H9 (cell line): ENCODE data around the gene VIPR1. TPM values are rescaled to one million over a fixed set of nuclear protein-coding genes. Genes with fewer than 3 reads are reported as not detected.

Experiments
- DNase-seq: peaks from one replicate; pipeline ENCODE4 v3.0.0-alpha.2; 2017
- H2AFZ ChIP-seq: one replicate; pipeline ENCODE4 v1.6.1; 2013; ENCODE audit warnings: mild to moderate bottlenecking, low read length, control low read depth, moderate library complexity
- H2AK5ac ChIP-seq: 2 replicates; pipeline ENCODE4 v1.6.1; 2013; ENCODE audit warnings: low read length, control low read depth, mixed read lengths; ENCODE audit not compliant: insufficient read length
- H2BK120ac ChIP-seq: one replicate; pipeline ENCODE4 v1.6.1; 2013; ENCODE audit warnings: low read depth, mild to moderate bottlenecking, low read length, control low read depth, inconsistent platforms; ENCODE audit not compliant: poor library complexity, severe bottlenecking
- H2BK12ac ChIP-seq: 2 replicates; pipeline ENCODE4 v1.6.1; 2013; ENCODE audit warnings: low read length, control low read depth, mixed read lengths, low read depth; ENCODE audit not compliant: insufficient read length
- H2BK15ac ChIP-seq: 2 replicates; pipeline ENCODE4 v1.6.1; 2013; ENCODE audit warnings: low read depth, low read length, control low read depth
- H2BK20ac ChIP-seq: one replicate; pipeline ENCODE4 v1.6.1; 2013; ENCODE audit warnings: low read depth, mild to moderate bottlenecking, low read length, control low read depth, inconsistent platforms; ENCODE audit not compliant: poor library complexity, severe bottlenecking
- H2BK5ac ChIP-seq: 2 replicates; pipeline ENCODE4 v1.6.1; 2013; ENCODE audit warnings: low read length, control low read depth, mixed read lengths; ENCODE audit not compliant: insufficient read length
- H3K14ac ChIP-seq: 2 replicates; pipeline ENCODE4 v1.6.1; 2013; ENCODE audit warnings: low read length, control low read depth; ENCODE audit not compliant: insufficient read depth
- H3K18ac ChIP-seq: 2 replicates; pipeline ENCODE4 v1.6.1; 2013; ENCODE audit warnings: low read depth, mild to moderate bottlenecking, mixed read lengths, low read length, control low read depth; ENCODE audit not compliant: insufficient read length
- H3K23ac ChIP-seq: 2 replicates; pipeline ENCODE4 v1.6.1; 2013; ENCODE audit warnings: low read length, control low read depth, mixed read lengths, low read depth; ENCODE audit not compliant: insufficient read length
- H3K23me2 ChIP-seq: 2 replicates; pipeline ENCODE4 v1.6.1; 2013; ENCODE audit warnings: low read depth, mild to moderate bottlenecking, mixed read lengths, low read length, control low read depth; ENCODE audit not compliant: insufficient read length, poor library complexity, severe bottlenecking
- H3K27ac ChIP-seq: 2 replicates; pipeline ENCODE4 v1.5.1; 2013; ENCODE audit warnings: low read length, control low read depth, mixed read lengths, low read depth; ENCODE audit not compliant: insufficient read length
- H3K27me3 ChIP-seq: 2 replicates; pipeline ENCODE4 v1.6.1; 2013; ENCODE audit warnings: low read length, control low read depth, inconsistent platforms; ENCODE audit not compliant: insufficient read depth
- H3K4ac ChIP-seq: 2 replicates; pipeline ENCODE4 v1.6.1; 2013; ENCODE audit warnings: low read depth, mild to moderate bottlenecking, control low read depth, inconsistent platforms, low read length, moderate library complexity
- H3K4me1 ChIP-seq: 2 replicates; pipeline ENCODE4 v1.6.1; 2013; ENCODE audit warnings: low read length, control low read depth, inconsistent platforms; ENCODE audit not compliant: insufficient read depth
- H3K4me2 ChIP-seq: 2 replicates; pipeline ENCODE4 v1.6.1; 2013; ENCODE audit warnings: low read length, control low read depth, mixed read lengths; ENCODE audit not compliant: insufficient read length, insufficient read depth
- H3K56ac ChIP-seq: 2 replicates; pipeline ENCODE4 v1.6.1; 2013; ENCODE audit warnings: low read depth, mild to moderate bottlenecking, mixed read lengths, low read length, control low read depth; ENCODE audit not compliant: insufficient read length
- H3K79me1 ChIP-seq: 2 replicates; pipeline ENCODE4 v1.6.1; 2013; ENCODE audit warnings: low read depth, mild to moderate bottlenecking, moderate library complexity, low read length, control low read depth, inconsistent platforms; ENCODE audit not compliant: insufficient read depth, poor library complexity, severe bottlenecking
- H3K79me2 ChIP-seq: 2 replicates; pipeline ENCODE4 v1.6.1; 2013; ENCODE audit warnings: low read length, control low read depth, inconsistent platforms; ENCODE audit not compliant: insufficient read depth
- H3K9ac ChIP-seq: 2 replicates; pipeline ENCODE4 v1.6.1; 2013; ENCODE audit warnings: low read length, control low read depth, mixed read lengths; ENCODE audit not compliant: insufficient read length; ENCODE audit errors: extremely low read depth
- H3K9me3 ChIP-seq: one replicate; pipeline ENCODE4 v1.6.1; 2013; ENCODE audit warnings: low read depth, low read length, inconsistent platforms; ENCODE audit not compliant: control insufficient read depth
- H3T11ph ChIP-seq: one replicate; pipeline ENCODE4 v1.6.1; 2013; ENCODE audit warnings: mild to moderate bottlenecking, low read length, control low read depth, inconsistent platforms
- H4K20me1 ChIP-seq: one replicate; pipeline ENCODE4 v1.6.1; 2013; ENCODE audit not compliant: control insufficient read depth, insufficient read length, insufficient read depth
- H4K5ac ChIP-seq: 2 replicates; pipeline ENCODE4 v1.6.1; 2013; ENCODE audit warnings: low read depth, mild to moderate bottlenecking, mixed read lengths, low read length, control low read depth; ENCODE audit not compliant: insufficient read length
- H4K8ac ChIP-seq: replicated peaks from 2 replicates; pipeline ENCODE4 v1.6.1; 2013; ENCODE audit warnings: low read length, control low read depth, mixed read lengths, low read depth; ENCODE audit not compliant: insufficient read length
- H4K91ac ChIP-seq: 2 replicates; pipeline ENCODE4 v1.6.1; 2013; ENCODE audit warnings: low read depth, mild to moderate bottlenecking, moderate library complexity, mixed read lengths, low read length, control low read depth; ENCODE audit not compliant: insufficient read length
- H3K27ac Mint-ChIP-seq, 3 experiments: 2 replicates in 2 of 3; 3 replicates in 1 of 3; pipeline ENCODE4 v1.8.0; 2020 to 2021; ENCODE audit warnings: mixed read lengths in 3 of 3, mild to moderate bottlenecking in 1 of 3, moderate library complexity in 1 of 3
- H3K27me3 Mint-ChIP-seq: 2 replicates; pipeline ENCODE4 v1.8.0; 2021; ENCODE audit warnings: low read depth, mild to moderate bottlenecking, moderate library complexity, mixed read lengths
- H3K36me3 Mint-ChIP-seq, 3 experiments: 2 replicates in 2 of 3; 3 replicates in 1 of 3; pipeline ENCODE4 v1.8.0; 2020 to 2021; ENCODE audit warnings: low read depth in 3 of 3, mixed read lengths in 3 of 3; ENCODE audit not compliant: insufficient read depth in 1 of 3
- H3K4me1 Mint-ChIP-seq, 2 experiments: 2 replicates each; pipeline ENCODE4 v1.8.0; 2020; ENCODE audit warnings: mixed read lengths in 2 of 2
- H3K4me3 Mint-ChIP-seq, 2 experiments: 2 replicates in 1 of 2; 3 replicates in 1 of 2; pipeline ENCODE4 v1.8.0; 2020 to 2021; ENCODE audit warnings: mild to moderate bottlenecking in 2 of 2, mixed read lengths in 2 of 2, moderate library complexity in 1 of 2
- H3K9me3 Mint-ChIP-seq, 2 experiments: 2 replicates in 1 of 2; 3 replicates in 1 of 2; pipeline ENCODE4 v1.8.0; 2020; ENCODE audit warnings: mild to moderate bottlenecking in 2 of 2, mixed read lengths in 2 of 2, moderate library complexity in 1 of 2
- CTCF ChIP-seq: fragments of 200-600 bp; sonication (generic); conservative IDR thresholded peaks from 3 replicates; pipeline ENCODE4 v1.8.0; 2021; ENCODE audit warnings: antibody characterized with exemption, mild to moderate bottlenecking
- WGBS: extraction: QIAGEN DNeasy Blood & Tissue Kit; methylation state at CpG from one replicate; pipeline ENCODE4 v1.1.7; 2013; ENCODE audit warnings: missing lambda C conversion rate, low lambda C conversion rate, mixed read lengths; ENCODE audit not compliant: insufficient read length; ENCODE audit errors: extremely low coverage; 5-methylcytosine and 5-hydroxymethylcytosine counted together
- total RNA-seq: library from RNA; stranded (reverse); gene quantifications from 2 replicates; pipeline ENCODE4 v1.2.1, GENCODE V29; 2021

The VIPR1 gene
- total RNA-seq, 1 experiment from 2014 or later = 6.5 TPM

DNA sequence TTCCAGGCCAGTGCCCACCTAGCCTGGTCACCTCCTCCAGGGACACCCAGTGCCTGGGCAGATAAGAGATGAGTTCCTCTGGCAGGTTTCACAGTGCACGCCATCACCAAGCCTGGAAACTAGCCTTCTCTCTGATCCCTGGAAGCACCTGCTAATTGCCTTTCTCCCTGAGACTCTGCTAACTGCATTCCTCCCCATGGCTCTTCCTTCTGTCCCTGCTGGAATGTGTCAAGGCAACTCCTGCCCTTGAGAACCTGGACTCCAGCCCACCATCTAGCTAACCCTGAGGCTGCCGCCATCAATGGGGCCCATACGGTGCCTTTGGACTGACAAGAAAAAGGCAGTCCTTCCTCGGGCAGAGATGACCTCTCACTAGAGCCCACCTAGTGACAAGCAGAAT is 18.5 kb downstream of the VIPR1 start:
- H4K8ac ChIP-seq = no peak overlapping the region
- H3K56ac ChIP-seq = no peak overlapping the region
- no peaks in the 10 kb centered on the region for H3K79me2 ChIP-seq
- H3K9me3 Mint-ChIP-seq = no peaks in the 10 kb centered on the region
- no CpG with 5 or more reads among the region's 4 CpGs for WGBS
- H3K9ac ChIP-seq = no peak overlapping the region
- no peak overlapping the region for H2BK15ac ChIP-seq
- TF ChIP-seq CTCF = no peak
- no peak for DNase-seq
- no peak overlapping the region for H4K91ac ChIP-seq
- no peak overlapping the region for H3T11ph ChIP-seq
- no peak overlapping the region for H4K5ac ChIP-seq
- no peak overlapping the region for H2BK12ac ChIP-seq
- no peaks in the 10 kb centered on the region for H3K4me1 Mint-ChIP-seq
- no peak overlapping the region for H3K23ac ChIP-seq
- no peak overlapping the region for H3K4me3 Mint-ChIP-seq
- H3K27ac Mint-ChIP-seq = no peak overlapping the region
- no peaks in the 10 kb centered on the region for H3K36me3 Mint-ChIP-seq
- H2AK5ac ChIP-seq = no peak overlapping the region
- no peaks in the 10 kb centered on the region for H3K27me3 ChIP-seq
- H3K4ac ChIP-seq = no peak overlapping the region
- no peak overlapping the region for H3K18ac ChIP-seq
- H3K79me1 ChIP-seq = no peaks in the 10 kb centered on the region
- H3K27ac ChIP-seq = no peak overlapping the region
- H3K14ac ChIP-seq = no peak overlapping the region
- H4K20me1 ChIP-seq = no peaks in the 10 kb centered on the region
- no peaks in the 10 kb centered on the region for H3K27me3 Mint-ChIP-seq
- H3K4me1 ChIP-seq = no peaks in the 10 kb centered on the region
- no peaks in the 10 kb centered on the region for H3K9me3 ChIP-seq
- no peak overlapping the region for H2BK20ac ChIP-seq
- no peak overlapping the region for H2BK120ac ChIP-seq
- no peak overlapping the region for H3K4me2 ChIP-seq
- H2BK5ac ChIP-seq = no peak overlapping the region
- H2AFZ ChIP-seq = no peak overlapping the region
- no peaks in the 10 kb centered on the region for H3K23me2 ChIP-seq
